GM23338 (cell line): ENCODE measurements around the gene ZNF577. TPM values are rescaled to one million over a fixed set of nuclear protein-coding genes. Genes with fewer than 3 reads are reported as not detected.

ENCODE experiments used
- ATAC-seq: fragments of 200-7000 bp; cut with Tn5 transposase; 3 replicates; pipeline ENCODE4 v1.9.1; 2020
- DNase-seq: peaks from one replicate; pipeline ENCODE4 v3.0.0-alpha.2; 2015; ENCODE audit warnings: low spot score
- H2AFZ ChIP-seq: fragments of 200-600 bp; sonication (generic); 2 replicates; pipeline ENCODE4 v1.8.0; 2016; ENCODE audit warnings: antibody characterized with exemption, mild to moderate bottlenecking, moderate library complexity
- H3F3A ChIP-seq: fragments of 200-600 bp; sonication (generic); replicated peaks from 2 replicates; pipeline ENCODE4 v1.8.0; 2017; ENCODE audit warnings: antibody characterized with exemption, mixed run types, low read depth
- H3K27ac ChIP-seq: fragments of 200-600 bp; sonication (generic); 2 replicates; pipeline ENCODE4 v1.6.1; 2016; ENCODE audit warnings: low read depth
- H3K27me3 ChIP-seq: fragments of 200-600 bp; sonication (generic); 2 replicates; pipeline ENCODE4 v1.8.0; 2016; ENCODE audit warnings: mild to moderate bottlenecking, mixed run types, moderate library complexity; ENCODE audit not compliant: insufficient read depth
- H3K36me3 ChIP-seq: fragments of 200-600 bp; sonication (generic); 2 replicates; pipeline ENCODE4 v1.8.0; 2016; ENCODE audit warnings: mild to moderate bottlenecking; ENCODE audit not compliant: insufficient read depth
- H3K4me1 ChIP-seq: fragments of 200-600 bp; sonication (generic); 2 replicates; pipeline ENCODE4 v1.8.0; 2016; ENCODE audit warnings: mild to moderate bottlenecking, moderate library complexity; ENCODE audit not compliant: insufficient read depth
- H3K4me2 ChIP-seq: fragments of 200-600 bp; sonication (generic); 2 replicates; pipeline ENCODE4 v1.7.1; 2017; ENCODE audit warnings: mixed run types
- H3K4me3 ChIP-seq: fragments of 200-600 bp; sonication (generic); 2 replicates; pipeline ENCODE4 v1.6.1; 2016; ENCODE audit warnings: mixed run types
- H3K79me2 ChIP-seq: fragments of 200-600 bp; sonication (generic); replicated peaks from 2 replicates; pipeline ENCODE4 v1.8.0; 2017; ENCODE audit warnings: mild to moderate bottlenecking; ENCODE audit not compliant: insufficient read depth
- H3K9me2 ChIP-seq: fragments of 200-600 bp; sonication (generic); 2 replicates; pipeline ENCODE4 v1.8.0; 2017; ENCODE audit not compliant: insufficient read depth
- H4K20me1 ChIP-seq: fragments of 200-600 bp; sonication (generic); replicated peaks from 2 replicates; pipeline ENCODE4 v1.8.0; 2017; ENCODE audit warnings: mild to moderate bottlenecking; ENCODE audit not compliant: insufficient read depth
- H3K27ac Mint-ChIP-seq: 2 replicates; pipeline ENCODE4 v1.8.0; 2020; ENCODE audit warnings: inconsistent platforms, mild to moderate bottlenecking, moderate library complexity, mixed read lengths
- H3K27me3 Mint-ChIP-seq: 3 replicates; pipeline ENCODE4 v1.8.0; 2022; ENCODE audit warnings: low read depth, mild to moderate bottlenecking, moderate library complexity, mixed read lengths, inconsistent platforms; ENCODE audit not compliant: insufficient read depth, poor library complexity
- H3K36me3 Mint-ChIP-seq: 3 replicates; pipeline ENCODE4 v1.8.0; 2021; ENCODE audit warnings: low read depth, mild to moderate bottlenecking, inconsistent platforms, moderate library complexity, mixed read lengths
- H3K4me1 Mint-ChIP-seq: 3 replicates; pipeline ENCODE4 v1.8.0; 2020; ENCODE audit warnings: mild to moderate bottlenecking, inconsistent platforms, mixed read lengths
- H3K4me3 Mint-ChIP-seq: 3 replicates; pipeline ENCODE4 v1.8.0; 2021; ENCODE audit warnings: moderate library complexity, mild to moderate bottlenecking, inconsistent platforms, mixed read lengths
- H3K9me3 Mint-ChIP-seq: 3 replicates; pipeline ENCODE4 v1.8.0; 2020; ENCODE audit warnings: moderate library complexity, mild to moderate bottlenecking, inconsistent platforms, mixed read lengths
- CREB1 ChIP-seq: fragments of 250-450 bp; sonication (Bioruptor Pico); IDR thresholded peaks from 2 replicates; pipeline ENCODE4 v1.5.0; 2020; ENCODE audit warnings: low read depth, mild to moderate bottlenecking, moderate library complexity
- CTCF ChIP-seq, 2 experiments: fragments of 200-600 bp in 1 of 2; sonication (generic) in 1 of 2; conservative IDR thresholded peaks; 2 replicates each; pipeline versions ENCODE4 v1.5.1 to v1.6.1; 2016 to 2017; ENCODE audit warnings: antibody characterized with exemption in 2 of 2, low read depth in 2 of 2, mild to moderate bottlenecking in 2 of 2, moderate library complexity in 1 of 2
- EZH2 ChIP-seq: fragments of 200-600 bp; sonication (generic); IDR thresholded peaks from one replicate; pipeline ENCODE4 v1.8.0; 2017; ENCODE audit warnings: antibody characterized with exemption, mild to moderate bottlenecking, low read depth; ENCODE audit not compliant: unreplicated experiment
- EZH2phosphoT487 ChIP-seq: fragments of 200-600 bp; sonication (generic); IDR thresholded peaks from one replicate; pipeline ENCODE4 v1.8.1; 2018; ENCODE audit warnings: antibody characterized with exemption; ENCODE audit not compliant: unreplicated experiment
- JUNB ChIP-seq: IDR thresholded peaks from one replicate; pipeline ENCODE4 v1.6.1; 2016; ENCODE audit warnings: antibody characterized with exemption; ENCODE audit not compliant: unreplicated experiment
- NANOG ChIP-seq: IDR thresholded peaks from 2 replicates; pipeline ENCODE4 v1.6.1; 2016; ENCODE audit warnings: antibody characterized with exemption, borderline replicate concordance
- POLR2AphosphoS5 ChIP-seq: IDR thresholded peaks from 2 replicates; pipeline ENCODE4 v1.6.1; 2016; ENCODE audit warnings: antibody characterized with exemption, low read depth
- REST ChIP-seq: IDR thresholded peaks from one replicate; pipeline ENCODE4 v1.6.1; 2018; ENCODE audit warnings: antibody characterized with exemption; ENCODE audit not compliant: unreplicated experiment
- STAT1 ChIP-seq: IDR thresholded peaks from one replicate; pipeline ENCODE4 v1.6.1; 2016; ENCODE audit warnings: antibody characterized with exemption; ENCODE audit not compliant: unreplicated experiment
- ZNF114 ChIP-seq: fragments of 250-450 bp; sonication (Bioruptor Pico); IDR thresholded peaks from 2 replicates; pipeline ENCODE4 v1.5.0; 2020; ENCODE audit warnings: mild to moderate bottlenecking, moderate library complexity
- ZNF331 ChIP-seq: fragments of 250-450 bp; sonication (Bioruptor Pico); IDR thresholded peaks from 2 replicates; pipeline ENCODE4 v1.5.0; 2020; ENCODE audit warnings: low read depth, mild to moderate bottlenecking, moderate library complexity
- polyA plus RNA-seq: library from polyadenylated mRNA; unstranded; fragments of >200 nt; fragmentation: Nextera tagmentation; extraction: Ambion mirVana; gene quantifications from 2 replicates; pipeline ENCODE4 v1.2.1, GENCODE V29; 2016
- total RNA-seq: library from RNA; depleted of rRNA; stranded (reverse); fragments of >200 nt; shearing (Covaris generic); gene quantifications from 2 replicates; pipeline ENCODE4 v1.2.3, GENCODE V29; 2014
- TF ChIP-seq, protein P1 (sequence below): IDR thresholded peaks from 2 replicates; pipeline ENCODE4 v1.6.1; 2016; ENCODE audit warnings: antibody characterized with exemption
- TF ChIP-seq, protein P2 (sequence below): fragments of 250-450 bp; sonication (Bioruptor Pico); IDR thresholded peaks from 2 replicates; pipeline ENCODE4 v1.5.0; 2020; ENCODE audit warnings: mild to moderate bottlenecking, moderate library complexity

Gene ZNF577
- total and polyA plus RNA-seq, 2 experiments from 2014 or later: 18.3 to 37.7 TPM

- peaks cover 30% of the 10 kb centered on the region; the same call in 2 of the 3 replicates for H3K36me3 Mint-ChIP-seq
- TF ChIP-seq, protein P1, sequence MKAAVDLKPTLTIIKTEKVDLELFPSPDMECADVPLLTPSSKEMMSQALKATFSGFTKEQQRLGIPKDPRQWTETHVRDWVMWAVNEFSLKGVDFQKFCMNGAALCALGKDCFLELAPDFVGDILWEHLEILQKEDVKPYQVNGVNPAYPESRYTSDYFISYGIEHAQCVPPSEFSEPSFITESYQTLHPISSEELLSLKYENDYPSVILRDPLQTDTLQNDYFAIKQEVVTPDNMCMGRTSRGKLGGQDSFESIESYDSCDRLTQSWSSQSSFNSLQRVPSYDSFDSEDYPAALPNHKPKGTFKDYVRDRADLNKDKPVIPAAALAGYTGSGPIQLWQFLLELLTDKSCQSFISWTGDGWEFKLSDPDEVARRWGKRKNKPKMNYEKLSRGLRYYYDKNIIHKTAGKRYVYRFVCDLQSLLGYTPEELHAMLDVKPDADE: no peak
- TF ChIP-seq EZH2phosphoT487 (no peak), CTCF (conservative IDR thresholded peaks at IDR 0.05; ENCODE audit: low read depth in 2 of 2) (no peak), EZH2 (no peak), ZNF331 (CRISPR knock-in tag) (no peak), REST (no peak), CREB1 (CRISPR knock-in tag) (no peak), ZNF114 (CRISPR knock-in tag) (no peak), POLR2AphosphoS5 (no peak), STAT1 (no peak), NANOG (no peak), JUNB (no peak)
- TF ChIP-seq, protein P2, sequence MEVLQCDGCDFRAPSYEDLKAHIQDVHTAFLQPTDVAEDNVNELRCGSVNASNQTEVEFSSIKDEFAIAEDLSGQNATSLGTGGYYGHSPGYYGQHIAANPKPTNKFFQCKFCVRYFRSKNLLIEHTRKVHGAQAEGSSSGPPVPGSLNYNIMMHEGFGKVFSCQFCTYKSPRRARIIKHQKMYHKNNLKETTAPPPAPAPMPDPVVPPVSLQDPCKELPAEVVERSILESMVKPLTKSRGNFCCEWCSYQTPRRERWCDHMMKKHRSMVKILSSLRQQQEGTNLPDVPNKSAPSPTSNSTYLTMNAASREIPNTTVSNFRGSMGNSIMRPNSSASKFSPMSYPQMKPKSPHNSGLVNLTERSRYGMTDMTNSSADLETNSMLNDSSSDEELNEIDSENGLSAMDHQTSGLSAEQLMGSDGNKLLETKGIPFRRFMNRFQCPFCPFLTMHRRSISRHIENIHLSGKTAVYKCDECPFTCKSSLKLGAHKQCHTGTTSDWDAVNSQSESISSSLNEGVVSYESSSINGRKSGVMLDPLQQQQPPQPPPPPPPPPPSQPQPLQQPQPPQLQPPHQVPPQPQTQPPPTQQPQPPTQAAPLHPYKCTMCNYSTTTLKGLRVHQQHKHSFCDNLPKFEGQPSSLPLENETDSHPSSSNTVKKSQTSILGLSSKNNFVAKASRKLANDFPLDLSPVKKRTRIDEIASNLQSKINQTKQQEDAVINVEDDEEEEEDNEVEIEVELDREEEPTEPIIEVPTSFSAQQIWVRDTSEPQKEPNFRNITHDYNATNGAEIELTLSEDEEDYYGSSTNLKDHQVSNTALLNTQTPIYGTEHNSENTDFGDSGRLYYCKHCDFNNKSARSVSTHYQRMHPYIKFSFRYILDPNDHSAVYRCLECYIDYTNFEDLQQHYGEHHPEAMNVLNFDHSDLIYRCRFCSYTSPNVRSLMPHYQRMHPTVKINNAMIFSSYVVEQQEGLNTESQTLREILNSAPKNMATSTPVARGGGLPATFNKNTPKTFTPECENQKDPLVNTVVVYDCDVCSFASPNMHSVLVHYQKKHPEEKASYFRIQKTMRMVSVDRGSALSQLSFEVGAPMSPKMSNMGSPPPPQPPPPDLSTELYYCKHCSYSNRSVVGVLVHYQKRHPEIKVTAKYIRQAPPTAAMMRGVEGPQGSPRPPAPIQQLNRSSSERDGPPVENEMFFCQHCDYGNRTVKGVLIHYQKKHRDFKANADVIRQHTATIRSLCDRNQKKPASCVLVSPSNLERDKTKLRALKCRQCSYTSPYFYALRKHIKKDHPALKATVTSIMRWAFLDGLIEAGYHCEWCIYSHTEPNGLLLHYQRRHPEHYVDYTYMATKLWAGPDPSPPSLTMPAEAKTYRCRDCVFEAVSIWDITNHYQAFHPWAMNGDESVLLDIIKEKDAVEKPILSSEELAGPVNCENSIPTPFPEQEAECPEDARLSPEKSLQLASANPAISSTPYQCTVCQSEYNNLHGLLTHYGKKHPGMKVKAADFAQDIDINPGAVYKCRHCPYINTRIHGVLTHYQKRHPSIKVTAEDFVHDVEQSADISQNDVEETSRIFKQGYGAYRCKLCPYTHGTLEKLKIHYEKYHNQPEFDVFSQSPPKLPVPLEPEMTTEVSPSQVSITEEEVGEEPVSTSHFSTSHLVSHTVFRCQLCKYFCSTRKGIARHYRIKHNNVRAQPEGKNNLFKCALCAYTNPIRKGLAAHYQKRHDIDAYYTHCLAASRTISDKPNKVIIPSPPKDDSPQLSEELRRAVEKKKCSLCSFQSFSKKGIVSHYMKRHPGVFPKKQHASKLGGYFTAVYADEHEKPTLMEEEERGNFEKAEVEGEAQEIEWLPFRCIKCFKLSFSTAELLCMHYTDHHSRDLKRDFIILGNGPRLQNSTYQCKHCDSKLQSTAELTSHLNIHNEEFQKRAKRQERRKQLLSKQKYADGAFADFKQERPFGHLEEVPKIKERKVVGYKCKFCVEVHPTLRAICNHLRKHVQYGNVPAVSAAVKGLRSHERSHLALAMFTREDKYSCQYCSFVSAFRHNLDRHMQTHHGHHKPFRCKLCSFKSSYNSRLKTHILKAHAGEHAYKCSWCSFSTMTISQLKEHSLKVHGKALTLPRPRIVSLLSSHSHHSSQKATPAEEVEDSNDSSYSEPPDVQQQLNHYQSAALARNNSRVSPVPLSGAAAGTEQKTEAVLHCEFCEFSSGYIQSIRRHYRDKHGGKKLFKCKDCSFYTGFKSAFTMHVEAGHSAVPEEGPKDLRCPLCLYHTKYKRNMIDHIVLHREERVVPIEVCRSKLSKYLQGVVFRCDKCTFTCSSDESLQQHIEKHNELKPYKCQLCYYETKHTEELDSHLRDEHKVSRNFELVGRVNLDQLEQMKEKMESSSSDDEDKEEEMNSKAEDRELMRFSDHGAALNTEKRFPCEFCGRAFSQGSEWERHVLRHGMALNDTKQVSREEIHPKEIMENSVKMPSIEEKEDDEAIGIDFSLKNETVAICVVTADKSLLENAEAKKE (CRISPR knock-in tag): no peak
- no peak overlapping the region for H3K4me3 Mint-ChIP-seq
- H3K27me3 ChIP-seq: no peaks in the 10 kb centered on the region
- peaks cover 3% of the 10 kb centered on the region for H3K27me3 Mint-ChIP-seq
- peaks cover 9% of the 10 kb centered on the region; the same call in 1 of the 2 replicates for H3K4me1 ChIP-seq
- H2AFZ ChIP-seq: peak overlapping the region; percentile 52; the same call in 1 of the 2 replicates
- H3K36me3 ChIP-seq: no peaks in the 10 kb centered on the region; the same call in 1 of the 2 replicates
- ATAC-seq (no peak), DNase-seq (no peak)
- no peak overlapping the region for H3K27ac Mint-ChIP-seq
- no peaks in the 10 kb centered on the region for H3K79me2 ChIP-seq
- H3K27ac ChIP-seq: no peak overlapping the region
- no peaks in the 10 kb centered on the region for H3K4me1 Mint-ChIP-seq
- H3K4me3 ChIP-seq: no peak overlapping the region
- H3K9me3 Mint-ChIP-seq: peaks cover 80% of the 10 kb centered on the region
- no peaks in the 10 kb centered on the region for H3F3A ChIP-seq
- H3K9me2 ChIP-seq: peaks cover 30% of the 10 kb centered on the region
- H3K4me2 ChIP-seq: peak overlapping the region; percentile 58; the same call in 1 of the 2 replicates
- no peaks in the 10 kb centered on the region for H4K20me1 ChIP-seq
Observed at GRCh38 chr19:51821921-51822320, 65.8 kb downstream of the ZNF577 start.
